ENCODE results near the gene RAB4A. TPM values are rescaled to one million over a fixed set of nuclear protein-coding genes. Genes with fewer than 3 reads are reported as not detected.

Gene RAB4A
- total and polyA plus RNA-seq, 4 donors, result 20.2 to 54.4 (median 26.5) TPM

DNA sequence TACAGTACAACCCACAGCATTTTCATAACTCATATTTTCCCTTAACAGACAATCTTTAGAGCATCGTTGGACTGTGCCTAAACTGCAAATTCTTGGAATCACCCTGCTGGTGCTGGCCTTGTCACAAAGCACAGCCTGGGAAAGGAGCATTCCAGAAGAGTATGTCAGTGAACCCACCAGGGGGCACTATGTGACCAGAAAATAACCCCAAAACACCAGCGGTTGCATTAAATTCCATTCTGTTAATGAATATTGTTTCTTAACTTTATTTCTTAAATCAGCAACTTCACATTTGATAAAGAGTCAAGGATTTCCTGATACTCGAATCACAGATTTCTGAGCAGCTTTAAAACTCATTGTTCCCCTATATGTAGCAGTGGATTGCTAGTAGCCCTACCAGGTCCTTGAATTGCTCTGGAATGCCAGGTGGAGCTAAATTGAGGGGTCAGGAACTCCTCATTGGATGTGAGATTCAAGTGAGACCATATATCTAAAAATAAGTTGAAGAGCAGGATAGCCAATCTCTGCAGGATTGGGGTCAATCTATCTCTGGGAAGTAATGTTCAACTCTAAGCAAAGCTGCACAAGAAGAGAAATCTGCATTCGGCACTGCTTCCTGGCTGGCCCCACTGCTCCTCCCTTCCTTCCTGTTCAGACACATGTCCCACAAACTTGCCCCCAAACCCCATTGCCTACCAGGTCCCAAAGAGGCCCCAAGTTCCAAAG is 12.7 kb upstream of the RAB4A start:
- Histone ChIP-seq H3K9ac (ENCODE audit: insufficient read depth in 1 of 2, low read length in 2 of 2) (no peak overlapping the region), H3K36me3 (ENCODE audit: control insufficient read depth in 4 of 4, insufficient read depth in 4 of 4, low read length in 4 of 4) (no peaks in the 10 kb centered on the region), H3K27ac (ENCODE audit: low read depth in 1 of 2, low read length in 1 of 2) (no peak overlapping the region), H3K4me3 (no peak overlapping the region), H3K27me3 (ENCODE audit: control insufficient read depth in 3 of 3, insufficient read depth in 3 of 3, low read length in 2 of 3) (no peaks in the 10 kb centered on the region), H3K9me3 (ENCODE audit: control insufficient read depth in 4 of 4, insufficient read depth in 3 of 4, low read length in 3 of 4) (no peaks in the 10 kb centered on the region), H3K4me1 (ENCODE audit: control insufficient read depth in 5 of 5, insufficient read depth in 5 of 5, low read length in 5 of 5) (peaks cover 0 to 4% (median 0%) of the 10 kb centered on the region in 5 donors)
- TF ChIP-seq, protein P1, sequence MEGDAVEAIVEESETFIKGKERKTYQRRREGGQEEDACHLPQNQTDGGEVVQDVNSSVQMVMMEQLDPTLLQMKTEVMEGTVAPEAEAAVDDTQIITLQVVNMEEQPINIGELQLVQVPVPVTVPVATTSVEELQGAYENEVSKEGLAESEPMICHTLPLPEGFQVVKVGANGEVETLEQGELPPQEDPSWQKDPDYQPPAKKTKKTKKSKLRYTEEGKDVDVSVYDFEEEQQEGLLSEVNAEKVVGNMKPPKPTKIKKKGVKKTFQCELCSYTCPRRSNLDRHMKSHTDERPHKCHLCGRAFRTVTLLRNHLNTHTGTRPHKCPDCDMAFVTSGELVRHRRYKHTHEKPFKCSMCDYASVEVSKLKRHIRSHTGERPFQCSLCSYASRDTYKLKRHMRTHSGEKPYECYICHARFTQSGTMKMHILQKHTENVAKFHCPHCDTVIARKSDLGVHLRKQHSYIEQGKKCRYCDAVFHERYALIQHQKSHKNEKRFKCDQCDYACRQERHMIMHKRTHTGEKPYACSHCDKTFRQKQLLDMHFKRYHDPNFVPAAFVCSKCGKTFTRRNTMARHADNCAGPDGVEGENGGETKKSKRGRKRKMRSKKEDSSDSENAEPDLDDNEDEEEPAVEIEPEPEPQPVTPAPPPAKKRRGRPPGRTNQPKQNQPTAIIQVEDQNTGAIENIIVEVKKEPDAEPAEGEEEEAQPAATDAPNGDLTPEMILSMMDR (IDR thresholded peaks at IDR 0.05; ENCODE audit: control extremely low read depth, extremely low read depth), result peak; percentile 65
- DNase-seq (peak; percentile 78 to 87 (median 83)), ATAC-seq (ENCODE audit: insufficient read depth, low FRiP score) (no peak)
- WGBS, 2 donors, result 4 to 10% methylated on average over 4 of the region's 4 CpGs

GRCh38 chr1:229258757-229259060 is 12.2 kb upstream of the RAB4A start:
- 44 to 61% methylated on average over 5 of the region's 5 CpGs for WGBS, 2 donors
- H3K4me3 ChIP-seq, result no peak overlapping the region
- no peaks in the 10 kb centered on the region for H3K36me3 ChIP-seq (ENCODE audit: control insufficient read depth in 4 of 4, insufficient read depth in 4 of 4, low read length in 4 of 4)
- H3K4me1 ChIP-seq (ENCODE audit: control insufficient read depth in 5 of 5, insufficient read depth in 5 of 5, low read length in 5 of 5), result peaks cover 0 to 3% (median 0%) of the 10 kb centered on the region in 5 donors
- no peaks in the 10 kb centered on the region for H3K9me3 ChIP-seq (ENCODE audit: control insufficient read depth in 4 of 4, insufficient read depth in 3 of 4, low read length in 3 of 4)
- no peak for ATAC-seq (ENCODE audit: insufficient read depth, low FRiP score)
- H3K27me3 ChIP-seq (ENCODE audit: control insufficient read depth in 3 of 3, insufficient read depth in 3 of 3, low read length in 2 of 3), result no peaks in the 10 kb centered on the region
- DNase-seq, result no peak
- TF ChIP-seq, protein P1 (IDR thresholded peaks at IDR 0.05; ENCODE audit: control extremely low read depth, extremely low read depth), result no peak
- no peak overlapping the region for H3K27ac ChIP-seq (ENCODE audit: low read depth in 1 of 2, low read length in 1 of 2)
- no peak overlapping the region for H3K9ac ChIP-seq (ENCODE audit: insufficient read depth in 1 of 2, low read length in 2 of 2)

- WGBS, 2 donors, result 83 to 96% methylated on average over 3 of the region's 3 CpGs
- Histone ChIP-seq H3K4me1 (ENCODE audit: control insufficient read depth in 5 of 5, insufficient read depth in 5 of 5, low read length in 5 of 5) (peaks cover 0 to 3% (median 0%) of the 10 kb centered on the region in 5 donors), H3K4me3 (no peak overlapping the region), H3K9ac (ENCODE audit: insufficient read depth in 1 of 2, low read length in 2 of 2) (no peak overlapping the region), H3K27me3 (ENCODE audit: control insufficient read depth in 3 of 3, insufficient read depth in 3 of 3, low read length in 2 of 3) (no peaks in the 10 kb centered on the region), H3K36me3 (ENCODE audit: control insufficient read depth in 4 of 4, insufficient read depth in 4 of 4, low read length in 4 of 4) (no peaks in the 10 kb centered on the region), H3K27ac (ENCODE audit: low read depth in 1 of 2, low read length in 1 of 2) (no peak overlapping the region), H3K9me3 (ENCODE audit: control insufficient read depth in 4 of 4, insufficient read depth in 3 of 4, low read length in 3 of 4) (no peaks in the 10 kb centered on the region)
- DNase-seq (no peak), ATAC-seq (ENCODE audit: insufficient read depth, low FRiP score) (no peak)
- TF ChIP-seq, protein P1 (IDR thresholded peaks at IDR 0.05; ENCODE audit: control extremely low read depth, extremely low read depth), result no peak
These were observed 10.6 kb upstream of the RAB4A start for GRCh38 chr1:229260297-229260696.

- Histone ChIP-seq H3K36me3 (ENCODE audit: control insufficient read depth in 4 of 4, insufficient read depth in 4 of 4, low read length in 4 of 4) (no peaks in the 10 kb centered on the region), H3K27ac (ENCODE audit: low read depth in 1 of 2, low read length in 1 of 2) (no peak overlapping the region), H3K9me3 (ENCODE audit: control insufficient read depth in 4 of 4, insufficient read depth in 3 of 4, low read length in 3 of 4) (peaks cover 0 to 6% (median 0%) of the 10 kb centered on the region in 4 donors), H3K27me3 (ENCODE audit: control insufficient read depth in 3 of 3, insufficient read depth in 3 of 3, low read length in 2 of 3) (no peaks in the 10 kb centered on the region), H3K4me1 (ENCODE audit: control insufficient read depth in 5 of 5, insufficient read depth in 5 of 5, low read length in 5 of 5) (peaks cover 0 to 3% (median 0%) of the 10 kb centered on the region in 5 donors), H3K9ac (ENCODE audit: insufficient read depth in 1 of 2, low read length in 2 of 2) (no peak overlapping the region), H3K4me3 (no peak overlapping the region)
- no peak for DNase-seq
- TF ChIP-seq, protein P1 (IDR thresholded peaks at IDR 0.05; ENCODE audit: control extremely low read depth, extremely low read depth), result no peak
- ATAC-seq (ENCODE audit: insufficient read depth, low FRiP score), result no peak
- 97% methylated on average over 2 of the region's 2 CpGs for WGBS, 2 donors
These were observed 8.7 kb upstream of the RAB4A start for GRCh38 chr1:229262239-229262638.

Data from lung (tissue), 12 donors.